Measurements from ENCODE around the gene GPC6.

The GPC6 gene

DNA sequence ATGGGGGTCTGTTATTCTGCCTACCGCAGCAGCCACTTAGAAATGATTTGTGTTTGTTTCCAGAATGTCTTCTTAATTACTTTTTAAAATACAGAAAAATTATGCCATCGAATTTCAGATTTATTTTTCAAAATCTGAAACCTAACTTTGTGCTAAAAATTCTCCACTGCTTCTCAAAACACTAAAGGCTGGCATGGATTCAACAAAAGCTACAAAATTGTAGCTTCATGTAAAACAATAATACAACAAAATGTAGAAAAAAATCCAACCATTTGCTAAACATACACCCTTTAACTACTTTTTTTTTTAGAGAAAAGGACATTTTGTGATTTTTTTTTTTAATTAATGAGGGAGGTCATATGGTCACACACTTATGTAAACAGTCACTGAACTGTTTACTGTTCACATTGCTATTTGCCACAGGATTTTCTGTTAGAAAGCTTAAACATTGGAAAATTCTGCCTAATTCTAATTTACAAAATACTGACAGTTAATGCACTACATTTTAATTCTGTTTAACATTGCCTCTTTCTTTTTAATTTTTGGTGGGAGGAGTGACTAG lies 646.3 kb downstream of the GPC6 start:
- no peak for DNase-seq

DNA sequence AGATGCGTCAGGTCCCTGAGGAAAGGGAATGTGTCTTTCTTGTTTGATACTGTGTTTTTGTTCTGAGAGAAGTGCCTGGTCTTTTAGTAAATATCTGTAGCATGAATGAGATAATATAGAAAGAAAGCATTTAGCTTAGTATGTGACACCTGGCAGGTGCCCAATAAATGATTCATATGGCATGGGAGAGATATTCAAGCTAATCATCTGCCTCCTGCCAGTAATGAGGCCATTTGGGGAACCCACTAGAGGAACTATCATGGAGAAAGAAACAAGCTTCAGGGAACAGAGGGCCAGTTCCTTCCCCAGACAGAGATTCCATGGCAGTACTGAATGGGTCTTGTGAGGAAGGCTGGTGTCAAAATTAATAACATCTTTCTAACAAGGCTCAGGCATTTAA lies 648.9 kb downstream of the GPC6 start:
- DNase-seq: peak; percentile 27

DNA sequence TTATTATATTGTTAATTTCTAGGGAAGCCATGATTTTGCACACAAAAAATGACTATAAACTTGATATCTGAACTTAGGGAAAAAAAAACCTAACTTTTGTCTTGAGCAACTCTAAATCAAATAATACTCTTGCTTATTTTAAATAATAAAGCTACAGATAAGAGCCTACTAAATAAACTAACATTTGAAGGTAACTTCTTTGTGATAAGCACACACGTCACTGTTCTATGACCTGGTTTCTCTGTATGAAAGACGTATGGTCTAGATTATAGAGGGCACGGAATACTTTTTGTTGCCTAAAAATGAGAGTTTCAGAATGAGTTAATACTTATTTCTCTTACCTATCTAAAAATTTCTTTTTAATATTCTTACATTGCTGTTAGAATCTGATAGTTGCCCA lies 649.6 kb downstream of the GPC6 start:
- DNase-seq: no peak

DNA sequence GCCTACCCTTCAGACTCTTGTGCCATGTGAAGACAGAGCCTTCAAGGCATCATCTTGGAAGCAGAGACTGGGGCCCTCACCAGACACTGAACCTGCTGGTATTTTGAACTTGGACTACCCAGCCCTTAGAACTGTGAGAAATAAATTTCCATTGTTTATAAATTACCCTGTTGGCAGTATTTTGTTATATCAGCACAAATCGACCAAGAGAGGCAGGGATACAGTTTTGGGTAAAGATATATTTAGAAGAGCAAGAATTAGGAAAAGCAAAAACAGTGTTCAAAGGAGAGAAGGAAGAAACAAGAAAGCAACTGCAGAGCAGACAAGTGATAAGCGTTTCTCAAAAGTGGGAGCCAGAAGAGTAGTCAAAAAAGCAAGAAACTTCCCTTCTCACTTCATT lies 652.1 kb downstream of the GPC6 start:
- DNase-seq: no peak

DNA sequence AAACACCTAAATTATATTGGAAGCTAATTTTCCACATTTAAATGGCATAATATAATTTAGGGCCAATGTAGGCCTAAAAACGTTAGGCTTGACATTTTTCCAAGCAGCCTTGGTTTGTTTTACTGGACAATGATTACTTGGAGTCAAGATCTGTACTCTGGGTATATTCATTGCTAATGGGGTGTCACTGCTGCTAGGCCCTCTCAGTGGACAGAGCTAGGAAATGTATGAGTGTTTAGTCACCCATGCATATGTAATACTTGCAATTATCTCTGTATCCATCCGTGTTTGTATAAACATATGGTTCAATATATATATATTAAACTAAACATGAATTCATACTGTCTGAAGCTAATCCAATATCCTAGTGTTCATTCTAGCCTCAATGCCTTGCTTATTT lies 654.8 kb downstream of the GPC6 start:
- no peak for DNase-seq

DNA sequence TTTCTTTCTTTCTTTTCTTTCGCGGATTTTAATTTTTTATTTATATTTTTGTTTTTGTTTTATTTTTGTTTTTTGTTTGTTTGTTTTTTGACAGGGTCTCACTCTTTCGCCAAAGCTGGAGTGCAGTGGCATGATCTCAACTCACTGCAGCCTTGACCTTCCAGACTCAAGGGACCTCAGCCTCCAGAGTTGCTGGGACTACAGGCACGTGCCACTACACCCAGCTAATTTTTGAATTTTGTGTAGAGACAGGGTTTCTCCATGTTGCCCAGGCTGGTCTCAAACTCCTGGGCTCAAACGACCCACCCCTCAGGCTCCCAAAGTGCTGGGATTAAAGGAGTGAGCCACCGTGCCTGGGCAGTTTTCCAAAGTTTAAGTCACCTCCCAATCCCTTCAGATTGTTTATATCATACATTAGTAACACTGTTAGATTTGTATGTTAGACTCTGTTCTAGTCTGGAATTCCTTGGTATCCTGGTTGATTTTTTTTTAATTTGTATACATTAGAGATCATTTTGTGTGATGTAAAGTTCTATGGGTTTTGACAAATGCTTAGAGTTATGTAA lies 655.6 kb downstream of the GPC6 start:
- DNase-seq: no peak

DNA sequence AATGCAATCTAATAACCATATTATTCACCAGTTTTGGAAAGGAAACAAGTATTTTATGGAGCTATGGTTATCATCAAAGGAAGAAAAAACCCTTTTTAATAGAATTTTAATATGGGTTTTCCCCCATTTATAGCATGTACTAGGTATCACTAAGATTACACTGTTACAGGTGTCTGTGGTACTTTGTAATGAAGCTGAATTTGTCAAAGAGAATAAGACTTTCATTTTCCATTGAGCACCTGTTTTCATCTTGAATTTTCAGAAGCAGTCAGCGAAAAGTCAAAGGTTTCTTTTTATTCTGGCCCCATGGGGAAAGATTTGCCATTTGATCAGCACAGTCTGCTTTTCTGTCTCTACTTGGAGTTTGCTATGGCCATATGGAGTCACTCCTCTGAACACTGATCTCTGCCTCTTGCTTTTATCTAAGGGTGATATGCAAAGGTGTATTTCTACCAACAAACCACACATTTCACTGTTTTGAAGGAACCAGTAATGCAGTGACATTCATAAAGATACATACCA lies 662.9 kb downstream of the GPC6 start:
- no peak for DNase-seq

DNA sequence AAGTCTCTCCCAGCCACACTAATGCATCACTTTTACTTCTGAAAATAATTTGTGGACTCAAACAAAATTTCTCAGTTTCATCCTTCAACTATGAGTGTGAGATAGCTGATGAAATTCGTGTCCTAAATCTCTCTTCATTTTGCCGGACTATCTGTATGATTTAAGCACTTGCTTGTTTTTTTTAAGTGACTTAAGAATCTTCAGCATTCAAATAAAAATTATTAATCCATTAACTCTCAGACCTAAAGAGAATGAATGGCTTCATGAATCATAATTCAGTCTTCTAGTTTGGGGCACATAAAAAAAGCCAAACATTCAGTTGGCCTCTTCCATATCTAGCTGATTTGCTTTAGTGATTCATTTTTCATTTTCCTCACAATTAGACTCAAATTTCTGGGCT lies 673.4 kb downstream of the GPC6 start:
- DNase-seq: no peak

DNA sequence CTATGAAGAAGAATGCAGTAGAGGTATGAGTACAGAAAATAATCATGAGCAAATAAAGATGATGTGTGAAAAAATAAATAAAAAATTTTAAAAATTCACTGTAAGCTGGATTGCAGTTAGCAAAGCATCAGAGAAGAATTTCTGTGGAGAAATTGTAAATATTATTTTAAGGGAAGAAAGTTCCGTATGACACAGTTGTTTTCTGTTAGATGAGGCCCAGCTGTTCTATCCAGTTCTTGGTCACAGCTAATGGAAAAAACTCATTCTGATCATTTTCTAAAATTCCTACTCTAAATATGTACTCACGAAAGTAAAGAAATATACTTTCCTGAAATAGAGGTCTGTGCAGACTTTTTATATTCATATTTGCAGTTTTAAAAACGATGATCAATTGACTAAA lies 674.1 kb downstream of the GPC6 start:
- DNase-seq: no peak

DNA sequence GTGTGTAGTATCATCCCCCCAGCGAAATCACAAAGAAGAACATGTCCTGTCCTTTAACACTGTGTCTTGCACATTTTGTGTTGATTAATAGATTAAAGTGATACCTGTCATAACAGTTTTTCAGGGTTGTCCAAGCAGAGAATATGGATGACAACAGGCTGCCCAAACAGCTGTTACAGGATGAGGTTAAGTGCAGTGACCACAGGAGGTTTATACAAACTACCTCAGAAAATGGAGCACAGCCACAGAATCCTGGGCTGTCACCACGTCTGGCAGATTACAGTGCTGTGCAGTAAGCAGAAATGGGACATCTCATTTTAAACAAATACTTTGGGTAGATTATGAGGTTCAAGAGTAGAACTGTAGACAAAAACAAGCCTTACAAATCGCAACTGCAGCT lies 677.3 kb downstream of the GPC6 start:
- DNase-seq: no peak

DNA sequence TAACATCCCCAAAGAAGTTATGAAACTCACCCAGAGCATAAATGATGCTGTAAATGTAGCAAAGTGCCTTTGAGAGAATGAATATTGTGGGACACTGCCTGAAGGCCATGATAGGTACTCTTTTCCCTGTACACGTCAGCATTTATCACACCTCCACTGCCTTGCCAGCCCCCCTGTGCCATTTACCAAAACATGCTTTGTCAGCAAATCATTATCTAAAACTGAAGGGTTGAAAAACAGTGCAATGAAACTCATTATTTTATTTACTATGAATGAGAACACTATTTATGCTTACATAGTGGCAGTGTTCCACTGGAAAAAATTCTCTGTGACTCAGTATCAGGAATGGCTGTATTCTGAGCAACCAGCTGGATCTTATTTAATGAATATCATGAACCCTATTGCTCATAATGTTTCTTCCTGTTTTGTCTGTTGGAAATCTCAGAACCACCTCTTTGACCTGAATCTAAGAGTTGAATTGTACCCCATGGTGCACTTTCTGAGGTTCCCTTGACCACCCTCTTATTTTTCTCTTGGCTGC lies 688.7 kb downstream of the GPC6 start:
- no peak for DNase-seq

DNA sequence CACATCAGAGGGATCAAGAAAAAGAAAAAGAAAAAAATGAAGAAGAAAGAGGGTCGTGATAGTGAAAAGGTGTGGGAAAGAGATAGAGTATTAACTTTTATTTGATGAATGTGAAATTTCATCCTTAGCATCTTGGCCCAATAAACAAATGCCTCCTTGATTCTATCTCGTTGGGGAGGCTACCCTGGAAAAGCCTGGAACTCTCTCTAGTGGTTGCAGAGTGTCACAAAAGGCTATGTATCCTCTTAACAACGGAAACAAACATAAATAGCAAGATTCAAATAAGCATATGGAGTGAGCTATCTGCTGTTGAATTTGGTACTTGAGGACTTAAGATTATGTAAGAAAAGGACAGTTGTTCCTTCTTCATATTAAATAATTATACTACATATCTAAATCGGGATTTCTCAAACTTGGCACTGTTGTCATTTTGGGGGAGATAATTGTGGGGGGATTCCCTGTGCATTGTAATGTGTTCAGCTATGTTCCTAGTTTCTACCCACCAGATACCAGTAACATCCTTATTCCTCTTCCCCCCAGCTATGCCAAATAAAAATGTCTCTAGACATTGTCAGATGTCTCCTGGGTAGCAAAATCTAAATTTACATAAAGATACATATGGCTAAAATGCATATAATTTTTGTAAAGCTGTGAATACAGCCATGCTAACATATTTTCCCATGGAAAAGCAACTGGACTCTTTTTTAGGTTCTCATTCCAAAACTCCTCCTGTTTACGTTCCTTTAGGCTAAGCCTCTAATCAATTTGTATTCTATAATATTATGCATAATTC lies 695.7 kb downstream of the GPC6 start:
- DNase-seq: no peak

DNA sequence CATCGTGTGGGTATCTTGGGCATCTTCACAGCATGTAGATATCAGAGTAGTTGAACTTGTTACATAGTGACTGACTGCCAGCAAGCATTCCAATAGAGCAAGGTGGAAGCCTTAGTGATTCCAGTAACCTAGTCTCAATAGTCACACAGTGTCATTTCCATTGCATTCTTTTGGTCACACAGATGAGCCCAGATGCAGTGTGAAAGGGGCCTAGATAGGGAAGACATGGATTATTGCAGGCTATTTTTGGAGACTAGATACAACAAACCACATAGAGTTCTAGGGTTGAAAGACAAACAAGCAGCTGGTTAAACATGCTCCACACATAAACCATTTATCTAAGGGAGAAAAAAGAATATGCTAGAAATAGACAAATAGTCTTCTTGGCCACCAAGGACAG lies 699.4 kb downstream of the GPC6 start:
- peak; percentile 43 for DNase-seq

DNA sequence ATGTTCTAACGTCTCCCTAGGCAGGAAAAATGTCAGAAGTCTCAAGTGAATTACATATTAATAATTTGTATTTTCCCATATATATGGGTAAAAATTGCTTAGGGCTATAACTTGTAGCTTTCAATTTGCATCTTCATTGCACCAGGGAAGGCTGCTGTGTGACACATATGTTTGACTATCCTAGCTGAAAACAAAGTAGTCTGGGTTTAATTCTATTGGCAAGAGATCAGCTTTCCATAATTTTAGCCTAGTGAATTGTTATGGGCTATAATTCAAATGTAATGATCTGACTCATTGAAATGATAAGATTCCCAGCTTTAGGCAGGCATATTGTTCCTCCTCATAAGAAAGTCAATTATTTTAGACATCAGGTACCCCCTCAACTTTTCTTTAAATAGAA lies 699.8 kb downstream of the GPC6 start:
- DNase-seq: peak; percentile 34

DNA sequence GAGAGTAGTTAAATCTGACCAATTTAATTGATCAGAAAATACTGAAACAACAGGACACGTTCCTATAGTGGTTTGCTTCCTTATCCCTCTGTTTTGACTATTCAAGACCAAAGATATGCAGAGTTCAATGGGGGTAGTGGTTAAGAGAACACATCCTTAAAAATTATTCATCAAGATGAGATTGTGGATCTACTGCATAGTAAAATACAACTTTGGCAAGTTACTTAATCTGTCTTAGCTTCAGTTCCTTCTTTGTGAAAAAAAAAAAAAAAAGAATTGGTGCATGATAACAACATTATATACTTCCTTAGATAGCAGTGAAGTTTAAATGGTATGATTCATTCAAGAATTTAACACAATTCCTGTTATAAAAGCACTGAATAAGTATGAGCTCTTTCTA lies 700.8 kb downstream of the GPC6 start:
- DNase-seq: no peak

DNA sequence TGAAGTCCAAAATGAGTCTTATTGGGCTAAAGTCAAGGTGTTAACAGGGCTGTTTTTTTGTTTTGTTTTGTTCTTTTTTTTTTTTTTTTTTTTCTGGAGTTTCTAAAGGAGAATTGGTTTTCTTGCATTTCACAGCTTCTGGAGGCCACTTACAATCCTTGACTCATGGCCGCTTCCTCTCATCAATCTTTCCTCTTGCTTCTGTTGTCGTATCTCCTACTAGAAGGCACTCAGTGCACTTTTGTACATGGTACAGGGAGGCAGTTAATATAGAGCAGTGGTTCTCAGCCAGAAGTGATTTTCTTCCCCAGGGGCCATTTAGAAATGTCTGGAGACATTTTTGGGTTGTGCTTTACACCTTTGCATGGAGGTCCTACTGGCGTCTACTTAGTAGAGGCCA lies 706.3 kb downstream of the GPC6 start:
- no peak for DNase-seq

DNA sequence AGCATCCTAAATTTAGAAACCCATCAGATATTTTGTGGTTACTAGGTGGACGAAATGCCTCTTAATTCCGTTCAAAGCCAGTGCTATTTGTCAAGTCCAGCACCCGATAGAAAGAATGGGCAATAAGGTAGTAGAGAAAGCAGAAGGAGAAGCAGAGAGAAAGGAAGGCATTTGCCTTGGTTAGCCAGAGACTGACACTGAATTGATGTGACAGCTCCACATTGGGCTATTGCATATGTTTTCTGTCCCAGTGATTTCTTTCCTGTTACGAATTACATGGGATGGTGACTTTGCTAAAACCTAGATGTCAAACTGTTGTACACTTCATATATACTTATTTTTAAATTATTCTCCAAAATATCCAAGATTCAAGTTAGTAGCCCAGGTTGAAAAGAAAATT lies 710.3 kb downstream of the GPC6 start:
- no peak for DNase-seq

DNA sequence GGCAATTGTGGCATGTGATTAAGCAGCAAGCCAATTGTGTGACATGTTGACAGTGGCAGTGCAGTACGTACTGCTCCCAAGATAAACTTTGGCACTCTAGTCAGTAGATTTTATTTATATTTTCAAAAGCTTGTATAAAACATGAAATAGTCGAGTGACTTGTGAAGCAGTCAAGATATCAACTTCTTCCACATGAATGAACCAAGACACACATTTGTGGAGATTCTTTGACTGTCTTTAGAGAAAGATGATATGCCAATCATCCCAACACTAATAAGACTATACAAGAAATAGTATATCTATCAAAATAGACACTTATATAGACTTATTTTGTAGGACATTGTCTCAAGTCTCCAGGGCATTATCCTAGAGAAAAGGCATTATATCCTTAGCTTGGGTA lies 714.8 kb downstream of the GPC6 start:
- no peak for DNase-seq

DNA sequence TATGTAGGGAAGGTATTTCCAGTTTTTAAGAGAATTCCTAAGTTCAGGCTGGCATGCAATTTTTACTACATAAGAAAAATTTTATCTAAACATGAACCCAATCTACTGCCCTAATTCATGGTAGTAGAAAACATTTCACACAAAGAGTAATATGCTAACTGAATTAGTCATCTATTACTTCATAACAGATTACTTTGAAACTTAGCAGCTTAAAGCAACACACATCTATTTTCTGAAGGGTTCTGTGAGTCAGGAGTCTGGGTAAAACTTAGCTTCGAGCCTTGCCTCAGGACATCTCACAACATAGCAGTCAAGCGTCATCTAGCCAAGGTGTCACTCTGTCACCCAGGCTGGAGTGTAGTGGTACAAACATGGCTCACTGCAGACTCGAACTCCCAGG lies 715.4 kb downstream of the GPC6 start:
- DNase-seq: no peak

DNA sequence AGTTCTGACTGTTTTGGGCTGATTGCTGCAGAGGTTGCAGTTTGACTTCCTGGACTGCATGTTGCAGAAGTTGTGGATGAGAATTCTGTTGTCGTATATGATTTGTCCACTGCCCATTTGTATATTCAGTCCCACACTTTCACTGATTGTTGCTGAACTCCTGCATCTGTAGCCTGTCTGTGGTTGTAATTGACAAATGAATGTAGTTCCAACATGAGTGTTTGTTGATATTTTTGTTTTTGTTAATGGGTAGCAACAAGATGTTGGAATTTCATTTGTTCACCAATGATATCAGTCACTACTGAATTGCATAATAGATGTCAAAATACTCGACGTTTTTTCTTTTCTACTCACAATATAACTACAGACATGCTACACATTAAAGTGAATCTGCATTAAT lies 719.0 kb downstream of the GPC6 start:
- no peak for DNase-seq

DNA sequence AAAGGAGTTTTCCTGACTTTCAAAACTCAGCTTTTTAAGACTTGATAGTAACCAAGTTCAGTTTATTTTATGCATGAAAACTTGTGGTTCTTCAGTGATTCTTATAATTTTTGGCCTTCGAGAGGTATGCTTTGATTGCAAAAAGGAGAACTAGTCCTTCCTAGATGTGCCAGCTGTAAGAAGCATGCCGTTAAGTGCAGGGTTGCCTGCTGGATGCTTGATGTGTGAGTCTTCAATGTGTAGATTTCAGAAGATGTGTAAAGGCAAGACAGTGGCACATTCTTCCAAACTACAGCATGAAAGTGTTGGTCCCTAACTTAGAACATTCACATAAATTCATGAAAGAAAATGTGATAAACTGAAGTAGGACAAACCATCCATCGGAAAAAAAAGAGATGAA lies 720.4 kb downstream of the GPC6 start:
- no peak for DNase-seq

DNA sequence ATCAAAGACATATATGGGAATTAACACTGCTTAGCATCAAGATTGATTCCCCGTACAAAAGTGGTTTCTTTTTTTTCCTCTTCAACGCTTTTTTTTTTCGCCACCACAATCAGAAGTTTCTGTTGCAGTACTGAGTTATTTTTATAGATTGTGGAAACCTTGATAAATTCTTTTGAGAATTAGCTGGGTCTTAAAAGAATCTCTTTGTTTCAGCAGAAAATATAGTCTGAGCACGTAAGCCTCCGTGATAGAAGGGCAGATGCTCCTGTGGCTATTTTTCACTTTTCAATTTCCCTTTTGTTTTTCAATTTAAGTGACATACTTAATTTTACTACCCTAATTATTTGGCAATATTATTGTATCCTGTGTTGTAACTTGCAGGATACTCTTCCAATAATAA lies 721.0 kb downstream of the GPC6 start:
- DNase-seq: no peak

DNA sequence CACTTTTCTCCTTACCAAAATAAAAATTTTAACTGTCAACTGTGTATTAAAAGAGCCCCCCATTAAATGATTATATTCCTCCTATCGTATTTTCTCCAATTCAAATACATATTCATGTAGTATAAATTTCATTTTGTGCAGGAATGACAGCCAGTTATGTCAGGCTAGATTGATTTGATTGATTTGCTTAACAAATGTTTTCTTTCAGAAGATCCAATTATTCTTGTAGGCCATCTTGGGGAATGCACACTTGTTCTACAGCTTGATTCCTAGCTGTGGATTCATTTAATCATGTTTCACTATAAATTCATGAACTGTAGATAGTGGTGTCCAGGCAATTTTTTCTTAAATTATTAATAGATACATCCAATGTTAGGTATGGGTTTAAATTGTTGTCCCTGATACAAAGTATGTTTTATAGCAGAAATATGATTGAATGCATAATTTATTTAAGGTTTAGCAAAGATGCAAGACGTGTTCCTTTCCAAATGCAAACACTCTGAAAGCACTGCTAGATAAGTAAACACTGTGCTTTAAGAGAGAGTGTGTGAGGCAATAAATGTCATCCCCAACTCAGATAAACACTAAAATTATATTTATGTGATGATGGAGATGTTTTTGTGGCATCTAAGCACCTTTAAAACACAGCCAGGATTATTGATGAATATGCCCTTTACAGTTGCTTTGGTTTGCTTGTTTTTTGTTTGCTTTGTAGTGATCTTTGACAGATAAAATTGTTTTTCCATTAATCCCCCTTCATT lies 721.7 kb downstream of the GPC6 start:
- DNase-seq: no peak

DNA sequence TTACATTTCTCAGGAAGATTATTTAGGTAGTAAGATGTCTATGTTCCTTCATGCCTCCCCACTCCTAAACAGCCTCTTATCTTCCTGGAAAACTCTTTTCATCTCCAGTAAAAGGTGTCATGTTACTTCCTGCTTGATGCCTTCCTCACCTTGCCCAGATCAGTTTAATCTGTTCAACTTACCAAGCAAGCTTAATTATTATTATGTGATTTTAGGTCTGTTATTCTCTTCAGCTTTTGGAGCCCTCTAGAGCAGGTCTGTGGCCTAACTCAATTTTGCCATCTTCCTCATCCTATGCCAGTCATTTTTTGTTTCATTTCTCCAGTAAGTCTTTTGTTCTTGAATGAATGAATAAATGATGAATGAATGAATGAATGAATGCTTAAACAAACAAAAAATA lies 724.5 kb downstream of the GPC6 start:
- DNase-seq: peak; percentile 14
